ENCODE data around the gene EFCAB6. TPM values are rescaled to one million over a fixed set of nuclear protein-coding genes. Genes with fewer than 3 reads are reported as not detected.
"Not testable (repeated sequence)": the region's sequence is repeated elsewhere in the genome, so short reads cannot be mapped to it uniquely, and the experiment has no call there.

The EFCAB6 gene
- total and polyA plus RNA-seq, 9 of the 15 experiments (the other 6 are each of a cell fraction or from before 2014, with no cell fraction given) = 0.06 TPM; not detected in 8

- no peak for TF ChIP-seq UBTF (IDR thresholded peaks at IDR 0.05; ENCODE audit: borderline replicate concordance in 1 of 2, low read depth in 2 of 2, low read length in 2 of 2)
- no peak for TF ChIP-seq ZNF699 (CRISPR knock-in tag; IDR thresholded peaks at IDR 0.05; ENCODE audit: insufficient replicate concordance)
- no peak for TF ChIP-seq CBFB (CRISPR knock-in tag; IDR thresholded peaks at IDR 0.05)
Observed at GRCh38 chr22:43658823-43659222, 153.3 kb downstream of the EFCAB6 start (continued).

- H3K9me1 ChIP-seq (ENCODE audit: control insufficient read depth, insufficient read depth, low read length); ATAC-seq; H3K4me3 ChIP-seq; POLR2A ChIA-PET; H2AFZ ChIP-seq (ENCODE audit: low read depth, low read length); H3K9me3 ChIP-seq (replicated peaks; ENCODE audit: control insufficient read depth, insufficient read depth, low read depth, low read length); H3K27me3 ChIP-seq (ENCODE audit: control insufficient read depth in 2 of 2, insufficient read depth in 2 of 2, low read length in 2 of 2); H3K79me2 ChIP-seq (ENCODE audit: control insufficient read depth, insufficient read depth, low read length); H3K9ac ChIP-seq (ENCODE audit: insufficient read depth in 1 of 2, low read depth in 2 of 2, low read length in 2 of 2); H3K36me3 ChIP-seq (ENCODE audit: control insufficient read depth, insufficient read depth, low read length); in situ Hi-C loops (cut with MboI); BruUV-seq (replicated peaks); H3K4me2 ChIP-seq (ENCODE audit: insufficient read depth, low read length); FAIRE-seq; H3K27ac ChIP-seq (ENCODE audit: extremely low read depth, low read depth, low read length); CTCF ChIA-PET (ENCODE audit: low intra/inter-chr PET ratio); intact Hi-C loops (cut with micrococcal nuclease); H3K4me1 ChIP-seq (replicated peaks in 1 of 2; ENCODE audit: control insufficient read depth in 2 of 2, insufficient read depth in 2 of 2, low read length in 2 of 2); DNase-seq (ENCODE audit: extremely low read depth in 1 of 4, low spot score in 3 of 4); H4K20me1 ChIP-seq (replicated peaks; ENCODE audit: control insufficient read depth, insufficient read depth, low read length): not testable (repeated sequence)
- WGBS (ENCODE audit: insufficient coverage, low coverage, missing lambda C conversion rate) = 0% methylated on average over 6 of the region's 6 CpGs
Observed at GRCh38 chr22:43656581-43656980, 155.5 kb downstream of the EFCAB6 start.

Measured in K562 (cell line).